Stimulated activated CD4-positive, alpha-beta T cell treated with anti-CD3 and anti-CD28 coated beads, TNF-alpha, amount 100 ng/mL, for 24 hours (primary cell): ENCODE data around the gene KTN1.

Source experiments
- DNase-seq, 3 experiments: peaks; one replicate each; pipeline ENCODE4 v3.0.0-alpha.2; 2020; ENCODE audit warnings: low read depth in 3 of 3

Gene KTN1

GRCh38 chr14:55571125-55571889, 8.7 kb upstream of the KTN1 start:
- no peak for DNase-seq

- no peak for DNase-seq
Measured at GRCh38 chr14:55572578-55572977, 7.4 kb upstream of the KTN1 start.

GRCh38 chr14:55574988-55575387, 5.0 kb upstream of the KTN1 start:
- DNase-seq: no peak

- no peak for DNase-seq
Measured at GRCh38 chr14:55577229-55577628, 2.8 kb upstream of the KTN1 start.

GRCh38 chr14:55578511-55578910, 1.5 kb upstream of the KTN1 start:
- no peak for DNase-seq

GRCh38 chr14:55580470-55581341, 699 bp downstream of the KTN1 start:
- peak in 2 of 3 experiments; percentile 16 to 44 for DNase-seq

- DNase-seq: no peak
Measured at GRCh38 chr14:55581342-55581771, 1.4 kb downstream of the KTN1 start.

- DNase-seq: no peak
Measured at GRCh38 chr14:55582746-55583145, 2.7 kb downstream of the KTN1 start.

GRCh38 chr14:55583942-55584468, 4.0 kb downstream of the KTN1 start:
- DNase-seq: no peak

- no peak for DNase-seq
Measured at GRCh38 chr14:55585854-55586253, 5.8 kb downstream of the KTN1 start.

- DNase-seq: no peak
Measured at GRCh38 chr14:55586411-55586810, 6.4 kb downstream of the KTN1 start.

- DNase-seq: no peak
Measured at GRCh38 chr14:55587847-55588246, 7.8 kb downstream of the KTN1 start.

- no peak for DNase-seq
Measured at GRCh38 chr14:55588259-55588699, 8.3 kb downstream of the KTN1 start.

- DNase-seq: no peak
Measured at GRCh38 chr14:55589171-55589570, 9.2 kb downstream of the KTN1 start.

- DNase-seq: no peak
Measured at GRCh38 chr14:55592436-55592835, 12.4 kb downstream of the KTN1 start.

- DNase-seq: no peak
Measured at GRCh38 chr14:55593698-55594097, 13.7 kb downstream of the KTN1 start.

GRCh38 chr14:55599250-55599879, 19.4 kb downstream of the KTN1 start:
- DNase-seq: no peak

- DNase-seq: no peak
Measured at GRCh38 chr14:55600784-55601561, 21.0 kb downstream of the KTN1 start.

GRCh38 chr14:55603401-55603953, 23.5 kb downstream of the KTN1 start:
- DNase-seq: no peak

GRCh38 chr14:55604488-55604887, 24.5 kb downstream of the KTN1 start:
- no peak for DNase-seq

- no peak for DNase-seq
Measured at GRCh38 chr14:55604900-55605418, 25.0 kb downstream of the KTN1 start.
